Neural progenitor cell (in vitro differentiated cells): Measurements from ENCODE around the gene IFNG. TPM values are rescaled to one million over a fixed set of nuclear protein-coding genes. Genes with fewer than 3 reads are reported as not detected.

Experiments
- DNase-seq: peaks from one replicate; pipeline ENCODE4 v3.0.0-alpha.2; 2016; ENCODE audit warnings: low spot score
- H2AFZ ChIP-seq: fragments of 200-600 bp; sonication (generic); replicated peaks from 2 replicates; pipeline ENCODE4 v1.6.1; 2016; ENCODE audit warnings: antibody characterized with exemption
- H3F3A ChIP-seq: fragments of 200-600 bp; sonication (generic); 2 replicates; pipeline ENCODE4 v1.6.1; 2016; ENCODE audit warnings: antibody characterized with exemption, low read depth
- H3K27ac ChIP-seq: fragments of 200-600 bp; sonication (generic); 2 replicates; pipeline ENCODE4 v1.5.1; 2016; ENCODE audit warnings: mild to moderate bottlenecking
- H3K27me3 ChIP-seq: fragments of 200-600 bp; sonication (generic); 2 replicates; pipeline ENCODE4 v1.6.1; 2016; ENCODE audit warnings: mild to moderate bottlenecking, moderate library complexity
- H3K36me3 ChIP-seq: fragments of 200-600 bp; sonication (generic); 2 replicates; pipeline ENCODE4 v1.5.1; 2016
- H3K4me1 ChIP-seq: fragments of 200-600 bp; sonication (generic); 2 replicates; pipeline ENCODE4 v1.6.1; 2016; ENCODE audit warnings: mixed run types
- H3K4me2 ChIP-seq: fragments of 200-600 bp; sonication (generic); 2 replicates; pipeline ENCODE4 v1.6.1; 2016
- H3K4me3 ChIP-seq: fragments of 200-600 bp; sonication (generic); 2 replicates; pipeline ENCODE4 v1.5.1; 2016
- H3K79me2 ChIP-seq: fragments of 200-600 bp; sonication (generic); 2 replicates; pipeline ENCODE4 v1.6.1; 2016; ENCODE audit warnings: low read depth
- H3K9ac ChIP-seq: fragments of 200-600 bp; sonication (generic); 2 replicates; pipeline ENCODE4 v1.6.1; 2016
- H3K9me3 ChIP-seq: fragments of 200-600 bp; sonication (generic); 2 replicates; pipeline ENCODE4 v1.5.1; 2016; ENCODE audit warnings: low read depth
- H4K20me1 ChIP-seq: fragments of 200-600 bp; sonication (generic); 2 replicates; pipeline ENCODE4 v1.6.1; 2016; ENCODE audit warnings: low read depth
- H3K27ac Mint-ChIP-seq: 3 replicates; pipeline ENCODE4 v1.8.0; 2021; ENCODE audit warnings: mixed read lengths
- H3K27me3 Mint-ChIP-seq: 2 replicates; pipeline ENCODE4 v1.8.0; 2022; ENCODE audit warnings: low read depth, mild to moderate bottlenecking, inconsistent platforms, moderate library complexity, mixed read lengths; ENCODE audit not compliant: insufficient read depth
- H3K36me3 Mint-ChIP-seq: 3 replicates; pipeline ENCODE4 v1.8.0; 2021; ENCODE audit warnings: mixed read lengths
- H3K4me1 Mint-ChIP-seq: 3 replicates; pipeline ENCODE4 v1.8.0; 2021; ENCODE audit warnings: mixed read lengths
- H3K4me3 Mint-ChIP-seq: 3 replicates; pipeline ENCODE4 v1.8.0; 2021; ENCODE audit warnings: mild to moderate bottlenecking, moderate library complexity, mixed read lengths
- H3K9me3 Mint-ChIP-seq: 3 replicates; pipeline ENCODE4 v1.8.0; 2020; ENCODE audit warnings: mixed read lengths
- EZH2 ChIP-seq: fragments of 200-600 bp; sonication (generic); IDR thresholded peaks from 2 replicates; pipeline ENCODE4 v1.6.1; 2017; ENCODE audit warnings: antibody characterized with exemption, mild to moderate bottlenecking, moderate library complexity
- EZH2phosphoT487 ChIP-seq: fragments of 200-600 bp; sonication (generic); IDR thresholded peaks from 2 replicates; pipeline ENCODE4 v1.6.1; 2017; ENCODE audit warnings: antibody characterized with exemption
- total RNA-seq: library from RNA; depleted of rRNA; stranded (reverse); fragments of >200 nt; gene quantifications from 2 replicates; pipeline ENCODE4 v1.2.3, GENCODE V29; 2015; ENCODE audit warnings: low replicate concordance
- TF ChIP-seq, protein P1 (sequence below): fragments of 200-600 bp; sonication (generic); IDR thresholded peaks from 2 replicates; pipeline ENCODE4 v1.5.1; 2017; ENCODE audit warnings: antibody characterized with exemption, mild to moderate bottlenecking

The IFNG gene
- total RNA-seq, 1 donor from 2014 or later: not detected

GRCh38 chr12:68137335-68137830, 22.2 kb downstream of the IFNG start:
- Histone ChIP-seq H3K4me3 (no peak overlapping the region), H3K27ac (no peak overlapping the region), H3K4me2 (no peak overlapping the region), H3F3A (no peaks in the 10 kb centered on the region), H3K4me1 (peaks cover 4% of the 10 kb centered on the region), H3K9me3 (no peaks in the 10 kb centered on the region), H2AFZ (no peak overlapping the region), H3K36me3 (no peaks in the 10 kb centered on the region), H3K9ac (no peak overlapping the region), H3K27me3 (no peaks in the 10 kb centered on the region), H3K79me2 (no peaks in the 10 kb centered on the region), H4K20me1 (no peaks in the 10 kb centered on the region)
- no peaks in the 10 kb centered on the region for H3K36me3 Mint-ChIP-seq
- DNase-seq: no peak
- H3K9me3 Mint-ChIP-seq: no peaks in the 10 kb centered on the region
- no peaks in the 10 kb centered on the region for H3K4me1 Mint-ChIP-seq
- TF ChIP-seq EZH2 (no peak), EZH2phosphoT487 (no peak)
- TF ChIP-seq, protein P1, sequence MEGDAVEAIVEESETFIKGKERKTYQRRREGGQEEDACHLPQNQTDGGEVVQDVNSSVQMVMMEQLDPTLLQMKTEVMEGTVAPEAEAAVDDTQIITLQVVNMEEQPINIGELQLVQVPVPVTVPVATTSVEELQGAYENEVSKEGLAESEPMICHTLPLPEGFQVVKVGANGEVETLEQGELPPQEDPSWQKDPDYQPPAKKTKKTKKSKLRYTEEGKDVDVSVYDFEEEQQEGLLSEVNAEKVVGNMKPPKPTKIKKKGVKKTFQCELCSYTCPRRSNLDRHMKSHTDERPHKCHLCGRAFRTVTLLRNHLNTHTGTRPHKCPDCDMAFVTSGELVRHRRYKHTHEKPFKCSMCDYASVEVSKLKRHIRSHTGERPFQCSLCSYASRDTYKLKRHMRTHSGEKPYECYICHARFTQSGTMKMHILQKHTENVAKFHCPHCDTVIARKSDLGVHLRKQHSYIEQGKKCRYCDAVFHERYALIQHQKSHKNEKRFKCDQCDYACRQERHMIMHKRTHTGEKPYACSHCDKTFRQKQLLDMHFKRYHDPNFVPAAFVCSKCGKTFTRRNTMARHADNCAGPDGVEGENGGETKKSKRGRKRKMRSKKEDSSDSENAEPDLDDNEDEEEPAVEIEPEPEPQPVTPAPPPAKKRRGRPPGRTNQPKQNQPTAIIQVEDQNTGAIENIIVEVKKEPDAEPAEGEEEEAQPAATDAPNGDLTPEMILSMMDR: no peak
- no peak overlapping the region for H3K4me3 Mint-ChIP-seq
- H3K27ac Mint-ChIP-seq: no peak overlapping the region
- H3K27me3 Mint-ChIP-seq: peaks cover 7% of the 10 kb centered on the region

GRCh38 chr12:68135520-68135919, 24.0 kb downstream of the IFNG start:
- H3K36me3 Mint-ChIP-seq: no peaks in the 10 kb centered on the region
- H3K27me3 ChIP-seq: no peaks in the 10 kb centered on the region
- H4K20me1 ChIP-seq: no peaks in the 10 kb centered on the region
- no peak for DNase-seq
- peaks cover 13% of the 10 kb centered on the region for H3K9me3 Mint-ChIP-seq
- no peaks in the 10 kb centered on the region for H3K79me2 ChIP-seq
- H3K4me3 ChIP-seq: no peak overlapping the region
- no peaks in the 10 kb centered on the region for H3K36me3 ChIP-seq
- TF ChIP-seq EZH2phosphoT487 (no peak), EZH2 (no peak)
- TF ChIP-seq, protein P1: no peak
- H3K27me3 Mint-ChIP-seq: peaks cover 5% of the 10 kb centered on the region
- no peaks in the 10 kb centered on the region for H3F3A ChIP-seq
- H3K4me1 ChIP-seq: no peaks in the 10 kb centered on the region
- peaks cover 5% of the 10 kb centered on the region for H3K9me3 ChIP-seq
- H3K9ac ChIP-seq: no peak overlapping the region
- H3K4me3 Mint-ChIP-seq: no peak overlapping the region
- H3K4me2 ChIP-seq: no peak overlapping the region
- no peak overlapping the region for H3K27ac Mint-ChIP-seq
- H3K4me1 Mint-ChIP-seq: no peaks in the 10 kb centered on the region
- no peak overlapping the region for H2AFZ ChIP-seq
- H3K27ac ChIP-seq: no peak overlapping the region

DNA sequence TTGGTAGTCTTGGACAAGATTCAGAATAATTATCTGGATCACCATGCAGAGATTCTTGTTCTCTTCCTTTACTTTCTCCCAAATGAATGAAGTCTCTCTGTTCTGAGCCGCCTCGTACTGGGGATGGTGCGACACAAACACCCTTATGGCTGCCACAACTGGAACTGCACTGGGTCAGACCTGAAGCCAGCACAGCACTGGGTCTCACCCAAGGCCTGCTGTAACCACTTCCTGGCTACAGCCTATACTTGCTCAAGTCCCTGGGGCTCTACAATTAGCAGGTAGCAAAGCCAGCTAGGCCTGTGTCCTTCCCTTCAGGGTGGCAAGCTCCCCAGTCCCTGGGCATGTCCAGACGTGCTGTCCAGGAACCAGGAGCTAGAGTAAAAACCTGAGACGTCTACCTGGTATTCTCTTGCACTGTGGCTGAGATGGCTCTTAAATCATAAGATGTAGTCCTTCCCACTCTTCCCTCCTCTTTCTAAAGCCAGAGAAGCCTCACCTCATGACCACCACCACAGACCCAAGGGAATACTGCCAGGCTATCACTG, 27.6 kb downstream of the IFNG start:
- Histone ChIP-seq H3K9me3 (peaks cover 13% of the 10 kb centered on the region), H2AFZ (no peak overlapping the region), H3F3A (no peaks in the 10 kb centered on the region), H3K36me3 (no peaks in the 10 kb centered on the region), H3K27ac (no peak overlapping the region), H3K4me1 (no peaks in the 10 kb centered on the region), H3K4me2 (no peak overlapping the region), H3K9ac (no peak overlapping the region), H3K27me3 (no peaks in the 10 kb centered on the region), H4K20me1 (no peaks in the 10 kb centered on the region), H3K79me2 (no peaks in the 10 kb centered on the region), H3K4me3 (no peak overlapping the region)
- Mint-ChIP-seq H3K27ac (no peak overlapping the region), H3K27me3 (peaks cover 7% of the 10 kb centered on the region), H3K4me1 (no peaks in the 10 kb centered on the region), H3K4me3 (no peak overlapping the region), H3K36me3 (no peaks in the 10 kb centered on the region), H3K9me3 (peaks cover 25% of the 10 kb centered on the region)
- no peak for DNase-seq
- TF ChIP-seq EZH2phosphoT487 (no peak), EZH2 (no peak)
- TF ChIP-seq, protein P1: no peak
